RKO (cell line): ENCODE data around the gene DGKB.

ENCODE experiments used
- DNase-seq: peaks from one replicate; pipeline ENCODE4 v3.0.0-alpha.2; 2016; ENCODE audit warnings: low spot score

DGKB gene

DNA sequence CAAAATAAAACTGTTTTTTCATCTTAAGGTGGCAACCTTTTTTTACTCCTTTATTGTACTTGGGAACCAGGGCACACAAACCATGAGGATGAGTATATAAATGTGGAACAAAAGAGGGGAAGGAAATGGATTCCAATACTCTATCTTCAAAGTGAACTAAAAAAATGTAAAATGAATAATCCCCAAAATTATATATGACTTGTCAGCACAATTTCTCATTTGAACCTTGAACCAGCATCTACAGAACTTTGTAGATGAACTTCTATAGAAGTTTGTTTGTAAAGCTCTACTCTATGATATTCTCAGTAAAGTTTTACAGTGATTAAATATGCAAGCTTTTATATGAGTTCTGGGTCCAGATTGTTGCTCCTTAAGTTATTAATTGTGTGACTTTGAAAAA is 694.8 kb downstream of the DGKB start:
- DNase-seq: no peak

- DNase-seq: no peak
These were observed 695.4 kb downstream of the DGKB start for GRCh38 chr7:14207138-14207537.

DNA sequence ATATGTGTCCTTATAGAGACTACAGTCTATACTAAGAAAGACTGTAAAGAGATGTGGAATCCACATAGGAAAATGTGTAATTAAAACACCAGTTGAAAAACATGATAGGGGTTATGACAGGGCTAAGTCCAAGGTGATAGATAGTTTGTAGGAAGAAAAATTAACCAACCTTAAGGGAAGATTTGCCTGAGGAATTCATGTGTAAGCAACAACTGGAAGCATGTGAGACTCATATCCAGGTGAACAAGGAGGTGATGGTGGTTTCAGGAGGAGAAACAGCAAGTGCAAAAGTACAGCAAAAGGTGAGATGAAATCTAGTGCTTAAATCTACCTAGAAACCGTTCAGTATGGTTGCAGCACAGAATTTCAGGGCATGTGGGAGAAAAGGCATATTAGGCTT is 696.4 kb downstream of the DGKB start:
- no peak for DNase-seq

GRCh38 chr7:14201353-14201752 is 701.2 kb downstream of the DGKB start:
- no peak for DNase-seq

DNA sequence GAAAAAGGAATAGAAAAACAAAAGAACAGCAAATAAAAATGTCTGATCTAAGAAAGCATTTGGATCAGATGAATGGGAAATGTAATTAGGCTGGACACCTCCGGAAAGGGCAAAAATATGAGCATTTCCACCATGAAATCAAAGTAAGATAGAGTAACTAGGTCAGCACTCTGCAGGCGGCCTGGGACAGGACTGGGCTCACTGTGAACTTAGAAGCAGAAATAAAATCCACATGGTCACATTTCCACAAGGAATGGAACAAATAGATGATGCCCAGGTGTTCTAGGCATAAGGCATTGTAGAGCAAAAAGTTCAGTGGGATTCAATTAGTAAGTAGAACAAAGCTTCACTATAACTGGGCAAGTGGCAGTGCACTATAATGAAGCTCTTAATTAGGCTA is 703.2 kb downstream of the DGKB start:
- DNase-seq: no peak

DNA sequence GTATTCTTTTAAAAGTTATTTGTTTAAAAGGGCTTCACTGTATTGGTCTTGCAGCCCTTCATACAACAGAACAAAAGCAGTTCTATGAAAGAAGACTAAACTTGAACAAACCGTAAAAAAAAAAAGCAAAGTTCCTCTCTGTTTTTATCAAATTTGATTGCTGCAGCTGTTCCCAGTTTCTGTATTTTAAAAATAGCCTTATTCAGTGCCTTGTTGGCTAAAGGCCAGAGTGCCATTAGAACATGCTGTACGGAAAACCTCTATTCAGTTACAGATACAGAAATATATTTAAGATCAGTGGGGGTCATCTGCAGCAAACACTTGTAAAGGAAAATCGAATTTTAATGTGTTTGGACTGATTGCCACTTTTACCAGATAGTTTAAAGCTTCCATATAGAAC is 705.3 kb downstream of the DGKB start:
- DNase-seq: no peak

GRCh38 chr7:14196555-14196954 is 706.0 kb downstream of the DGKB start:
- peak; percentile 4 for DNase-seq

DNA sequence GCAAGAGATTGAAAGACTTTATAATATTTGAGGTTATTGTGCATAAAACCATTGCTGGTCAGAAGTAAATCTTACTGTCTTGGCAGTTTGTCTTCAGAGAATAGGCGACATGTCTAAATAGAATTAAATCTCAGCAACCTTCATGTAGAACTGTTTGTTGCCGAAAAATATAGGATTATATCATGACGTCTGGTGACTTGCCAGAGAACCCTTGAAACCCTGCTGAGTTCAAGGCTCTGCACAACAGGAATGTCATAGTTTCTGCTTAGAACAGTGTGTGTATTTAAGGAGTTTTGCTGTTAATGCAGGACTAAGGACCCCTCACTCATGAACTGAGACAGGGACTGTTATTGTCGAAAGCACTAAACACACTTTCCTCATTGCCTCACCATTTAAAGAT is 706.7 kb downstream of the DGKB start:
- no peak for DNase-seq

- no peak for DNase-seq
These were observed 707.5 kb downstream of the DGKB start for GRCh38 chr7:14195079-14195478.

- DNase-seq: peak; percentile 46
These were observed 710.9 kb downstream of the DGKB start for GRCh38 chr7:14191686-14192098.

DNA sequence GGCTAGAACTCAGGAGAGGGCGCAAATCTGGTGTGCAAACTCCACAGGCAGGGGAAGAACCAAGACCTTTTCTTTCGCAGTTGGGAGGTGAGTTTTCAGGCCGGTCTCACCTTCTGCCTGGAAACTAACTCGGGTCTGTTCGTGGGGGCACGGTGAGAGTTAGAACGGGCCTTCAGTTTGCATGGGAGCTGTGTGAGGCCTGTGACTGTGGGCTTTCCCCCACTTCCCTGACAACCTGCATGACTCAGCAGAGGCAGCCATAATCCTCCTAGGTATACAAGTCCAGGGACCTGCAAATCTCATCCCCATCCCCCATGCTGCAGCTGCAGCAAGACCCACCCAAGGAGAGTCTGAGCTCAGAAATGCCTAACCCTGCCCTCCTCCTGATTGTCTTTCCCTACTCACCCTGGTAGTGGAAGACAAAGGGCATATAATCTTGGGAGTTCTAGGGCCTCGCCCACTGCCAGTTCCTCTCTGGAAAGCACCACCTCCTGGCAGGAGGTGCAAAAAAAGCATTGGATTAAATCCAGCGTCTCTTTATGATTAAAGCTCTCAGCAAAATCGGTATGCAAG is 718.2 kb downstream of the DGKB start:
- DNase-seq: no peak

GRCh38 chr7:14179781-14180180 is 722.8 kb downstream of the DGKB start:
- no peak for DNase-seq

DNA sequence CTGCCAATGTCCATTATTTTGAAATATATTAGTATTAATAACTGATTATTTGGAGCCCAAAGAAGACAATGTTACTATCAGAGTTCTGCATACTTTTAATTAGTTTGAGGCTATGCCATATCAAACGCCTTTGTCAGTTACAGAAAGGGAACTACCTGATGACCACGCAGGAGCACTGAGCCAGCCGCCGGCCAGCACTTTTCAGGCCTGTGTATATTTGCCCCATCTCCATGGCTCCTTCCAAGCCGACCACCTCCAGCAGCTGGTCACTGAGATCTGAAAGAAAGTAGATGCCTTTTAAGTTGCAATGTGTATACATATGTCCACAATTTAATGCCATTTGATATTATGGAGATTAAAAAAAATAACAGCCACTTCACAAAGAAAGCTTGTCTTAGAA is 724.7 kb downstream of the DGKB start:
- no peak for DNase-seq

GRCh38 chr7:14170872-14171271 is 731.7 kb downstream of the DGKB start:
- no peak for DNase-seq

- no peak for DNase-seq
These were observed 744.4 kb downstream of the DGKB start for GRCh38 chr7:14158111-14158510.

DNA sequence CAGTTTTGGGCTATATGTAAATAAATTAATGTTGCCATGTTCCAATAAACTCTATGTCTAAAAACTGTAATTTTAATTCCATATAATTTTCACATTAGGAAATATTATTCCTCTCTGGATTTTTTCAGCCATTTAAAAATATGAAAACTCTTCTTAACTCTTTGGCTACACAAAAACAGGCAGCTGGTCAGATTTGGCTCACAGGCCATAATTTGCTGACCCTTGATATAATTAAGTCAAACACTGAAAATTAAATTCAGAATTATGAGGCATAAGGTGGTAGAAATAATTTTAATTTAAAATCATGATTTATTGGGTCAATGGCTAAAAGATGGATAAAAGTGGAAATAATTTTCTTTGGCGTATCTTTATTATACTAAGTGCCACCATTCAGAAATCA is 746.1 kb downstream of the DGKB start:
- no peak for DNase-seq

GRCh38 chr7:14148974-14149373 is 753.6 kb downstream of the DGKB start:
- no peak for DNase-seq

GRCh38 chr7:14147532-14147931 is 755.0 kb downstream of the DGKB start:
- DNase-seq: no peak

GRCh38 chr7:14144538-14144937 is 758.0 kb downstream of the DGKB start:
- no peak for DNase-seq

DNA sequence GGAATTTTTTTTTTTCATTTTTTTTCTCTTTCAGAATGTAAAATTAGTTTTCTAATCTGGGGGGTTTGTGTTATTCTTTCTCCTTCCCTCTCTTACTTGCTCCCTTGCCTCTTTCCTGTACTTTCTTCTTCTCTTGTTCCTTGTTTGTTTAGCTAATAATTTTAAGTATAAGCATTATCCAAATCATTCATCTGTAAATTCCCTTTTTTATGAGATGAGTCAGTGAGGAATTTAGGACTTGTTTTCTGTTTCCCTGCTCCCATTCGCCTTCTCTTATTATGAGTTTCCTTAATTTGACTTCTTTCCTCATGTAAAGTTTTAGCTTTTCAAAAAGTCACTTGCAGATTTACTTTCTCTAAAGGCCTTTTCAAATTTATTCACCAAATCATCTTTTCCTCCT is 758.4 kb downstream of the DGKB start:
- no peak for DNase-seq

GRCh38 chr7:14137676-14138075 is 764.9 kb downstream of the DGKB start:
- peak; percentile 25 for DNase-seq

- DNase-seq: no peak
These were observed 768.8 kb downstream of the DGKB start for GRCh38 chr7:14133752-14134151.

GRCh38 chr7:14125998-14126397 is 776.6 kb downstream of the DGKB start:
- peak; percentile 3 for DNase-seq

DNA sequence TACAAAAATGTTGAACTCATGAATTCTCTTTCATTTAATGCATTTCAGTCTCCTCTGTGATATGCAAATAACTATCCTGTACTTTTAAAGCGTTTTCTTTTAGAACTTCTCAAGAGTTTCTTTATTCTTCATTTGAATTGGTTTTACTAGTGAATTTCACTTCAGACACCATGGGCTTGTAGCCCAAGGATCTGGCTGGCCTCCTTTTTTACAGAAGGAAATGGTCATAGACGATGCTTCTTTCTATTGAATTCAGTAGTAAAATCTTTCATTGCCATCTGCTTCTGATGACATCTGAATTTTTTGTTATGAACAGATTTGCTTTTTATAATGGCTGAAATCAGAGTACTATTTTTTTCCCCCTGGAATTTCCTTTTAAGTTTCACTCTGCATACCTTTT is 777.8 kb downstream of the DGKB start:
- no peak for DNase-seq

DNA sequence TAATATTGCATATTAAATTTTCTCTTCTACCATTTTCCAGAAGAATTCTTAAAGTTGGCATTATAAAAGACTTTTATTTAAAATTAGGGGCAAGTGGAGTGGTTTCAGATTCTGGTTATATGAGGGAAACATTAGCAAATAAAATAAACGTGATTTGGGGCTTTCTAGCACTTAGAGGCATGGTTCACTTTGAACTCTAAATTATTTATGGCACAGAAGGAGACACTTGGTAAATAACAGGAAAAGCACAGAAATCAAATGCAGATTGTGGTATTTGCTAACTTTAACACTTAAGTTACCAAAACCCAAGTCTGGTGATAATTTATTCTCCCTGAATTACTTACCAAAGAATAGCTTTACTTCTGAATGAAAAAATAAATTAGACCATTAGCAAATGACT is 778.6 kb downstream of the DGKB start:
- DNase-seq: no peak
